HG03354 (cell line): ENCODE results near the gene TARS3.
A peak's percentile ranks its signal among the peaks of the same experiment; 100 is the strongest.
"Not testable (repeated sequence)": the region's sequence is repeated elsewhere in the genome, so short reads cannot be mapped to it uniquely, and the experiment has no call there.

Experiments used
- ATAC-seq: cut with Tn5 transposase; IDR thresholded peaks from one replicate; pipeline ENCODE4 v1.9.1; 2021; ENCODE audit warnings: mild to moderate bottlenecking; ENCODE audit not compliant: unreplicated experiment, poor library complexity, severe bottlenecking

TARS3 gene

GRCh38 chr15:101657968-101658784 is 66.1 kb downstream of the TARS3 start:
- ATAC-seq, result no peak

GRCh38 chr15:101657171-101657570 is 67.1 kb downstream of the TARS3 start:
- no peak for ATAC-seq

GRCh38 chr15:101654624-101655337 is 69.5 kb downstream of the TARS3 start:
- not testable (repeated sequence) for ATAC-seq

GRCh38 chr15:101654171-101654570 is 70.1 kb downstream of the TARS3 start:
- no peak for ATAC-seq

- ATAC-seq, result no peak
Measured at GRCh38 chr15:101652786-101653430, 71.4 kb downstream of the TARS3 start.

- peak; percentile 88 for ATAC-seq
Measured at GRCh38 chr15:101652098-101652785, 72.0 kb downstream of the TARS3 start, which contains the start of gene TM2D3. TSS of gene TM2D3 (minus strand) at chr15:101652381. CDS start at chr15:101652361, 20 bp downstream.

- ATAC-seq, result peak; percentile 55
Measured at GRCh38 chr15:101651554-101652097, 72.6 kb downstream of the TARS3 start.

GRCh38 chr15:101650145-101650544 is 74.1 kb downstream of the TARS3 start:
- no peak for ATAC-seq

GRCh38 chr15:101648356-101648755 is 75.9 kb downstream of the TARS3 start:
- ATAC-seq, result no peak

- ATAC-seq, result no peak
Measured at GRCh38 chr15:101647251-101647650, 77.0 kb downstream of the TARS3 start.

GRCh38 chr15:101646672-101647071 is 77.6 kb downstream of the TARS3 start:
- ATAC-seq, result no peak

GRCh38 chr15:101642361-101642760 is 81.9 kb downstream of the TARS3 start:
- no peak for ATAC-seq

GRCh38 chr15:101641894-101642293 is 82.4 kb downstream of the TARS3 start:
- peak; percentile 57 for ATAC-seq

- ATAC-seq, result peak; percentile 71
Measured at GRCh38 chr15:101641129-101641764, 83.0 kb downstream of the TARS3 start.

- no peak for ATAC-seq
Measured at GRCh38 chr15:101639667-101640066, 84.6 kb downstream of the TARS3 start.

GRCh38 chr15:101637919-101638318 is 86.4 kb downstream of the TARS3 start:
- no peak for ATAC-seq

GRCh38 chr15:101637516-101637915 is 86.8 kb downstream of the TARS3 start:
- ATAC-seq, result no peak

GRCh38 chr15:101637038-101637437 is 87.2 kb downstream of the TARS3 start:
- ATAC-seq, result no peak
